AG08395 (cell line): ENCODE results near the gene PLEKHG7.
"Not testable (repeated sequence)": the region's sequence is repeated elsewhere in the genome, so short reads cannot be mapped to it uniquely, and the experiment has no call there.

Source experiments
- DNase-seq: peaks from one replicate; pipeline ENCODE4 v3.0.0; 2012; ENCODE audit warnings: mixed read lengths, low spot score

The PLEKHG7 gene

GRCh38 chr12:92702754-92703679 is at the start of gene PLEKHG7:
PLEKHG7 (plus strand) TSS chr12:92702989; CDS start chr12:92706632, 3,643 bp downstream.
- DNase-seq: no peak

GRCh38 chr12:92654256-92654655 is 48.5 kb upstream of the PLEKHG7 start:
- DNase-seq: not testable (repeated sequence)

- DNase-seq: peak; percentile 27
Measured at GRCh38 chr12:92654929-92655328, 47.9 kb upstream of the PLEKHG7 start.

- DNase-seq: no peak
Measured at GRCh38 chr12:92656911-92657310, 45.9 kb upstream of the PLEKHG7 start.

- no peak for DNase-seq
Measured at GRCh38 chr12:92657770-92658169, 45.0 kb upstream of the PLEKHG7 start.

- no peak for DNase-seq
Measured at GRCh38 chr12:92658611-92659010, 44.2 kb upstream of the PLEKHG7 start.

- no peak for DNase-seq
Measured at GRCh38 chr12:92661269-92661668, 41.5 kb upstream of the PLEKHG7 start.

- no peak for DNase-seq
Measured at GRCh38 chr12:92665496-92665895, 37.3 kb upstream of the PLEKHG7 start.

- no peak for DNase-seq
Measured at GRCh38 chr12:92668739-92669138, 34.0 kb upstream of the PLEKHG7 start.

GRCh38 chr12:92671524-92671923 is 31.3 kb upstream of the PLEKHG7 start:
- DNase-seq: not testable (repeated sequence)

- no peak for DNase-seq
Measured at GRCh38 chr12:92673756-92674155, 29.0 kb upstream of the PLEKHG7 start.

- DNase-seq: no peak
Measured at GRCh38 chr12:92674500-92674899, 28.3 kb upstream of the PLEKHG7 start.

- DNase-seq: no peak
Measured at GRCh38 chr12:92675092-92675865, 27.5 kb upstream of the PLEKHG7 start.

- DNase-seq: no peak
Measured at GRCh38 chr12:92676710-92677109, 26.1 kb upstream of the PLEKHG7 start.

GRCh38 chr12:92690601-92691000 is 12.2 kb upstream of the PLEKHG7 start:
- DNase-seq: no peak

GRCh38 chr12:92695056-92695455 is 7.7 kb upstream of the PLEKHG7 start:
- DNase-seq: no peak

- no peak for DNase-seq
Measured at GRCh38 chr12:92695577-92695976, 7.2 kb upstream of the PLEKHG7 start.

GRCh38 chr12:92696216-92696615 is 6.6 kb upstream of the PLEKHG7 start:
- peak; percentile 60 for DNase-seq

GRCh38 chr12:92698474-92698873 is 4.3 kb upstream of the PLEKHG7 start:
- no peak for DNase-seq

GRCh38 chr12:92701441-92701840 is 1.3 kb upstream of the PLEKHG7 start:
- DNase-seq: no peak

- DNase-seq: no peak
Measured at GRCh38 chr12:92703786-92704185, 997 bp downstream of the PLEKHG7 start.

GRCh38 chr12:92706594-92706993 is 3.8 kb downstream of the PLEKHG7 start:
- DNase-seq: no peak

- no peak for DNase-seq
Measured at GRCh38 chr12:92707926-92708325, 5.1 kb downstream of the PLEKHG7 start.
